G401 (cell line): ENCODE results near the gene SLC45A1. TPM values are rescaled to one million over a fixed set of nuclear protein-coding genes. Genes with fewer than 3 reads are reported as not detected.
"Not testable (repeated sequence)": the region's sequence is repeated elsewhere in the genome, so short reads cannot be mapped to it uniquely, and the experiment has no call there.

Experiments
- DNase-seq: peaks from one replicate; pipeline ENCODE4 v3.0.0-alpha.2; 2015; ENCODE audit warnings: low spot score
- in situ Hi-C: cut with HindIII; loops from 2 replicates; pipeline ENCODE4 v1.10.0; 2016; ENCODE audit warnings: low sequenced_read_pairs, mixed read lengths
- total RNA-seq: library from RNA; depleted of rRNA; stranded (reverse); fragments of >200 nt; shearing (Covaris generic); gene quantifications from 2 replicates; pipeline ENCODE4 v1.2.3, GENCODE V29; 2014; rRNA removed

SLC45A1 gene
- total RNA-seq: 3.6 and 9.5 TPM in 2 replicates

DNA sequence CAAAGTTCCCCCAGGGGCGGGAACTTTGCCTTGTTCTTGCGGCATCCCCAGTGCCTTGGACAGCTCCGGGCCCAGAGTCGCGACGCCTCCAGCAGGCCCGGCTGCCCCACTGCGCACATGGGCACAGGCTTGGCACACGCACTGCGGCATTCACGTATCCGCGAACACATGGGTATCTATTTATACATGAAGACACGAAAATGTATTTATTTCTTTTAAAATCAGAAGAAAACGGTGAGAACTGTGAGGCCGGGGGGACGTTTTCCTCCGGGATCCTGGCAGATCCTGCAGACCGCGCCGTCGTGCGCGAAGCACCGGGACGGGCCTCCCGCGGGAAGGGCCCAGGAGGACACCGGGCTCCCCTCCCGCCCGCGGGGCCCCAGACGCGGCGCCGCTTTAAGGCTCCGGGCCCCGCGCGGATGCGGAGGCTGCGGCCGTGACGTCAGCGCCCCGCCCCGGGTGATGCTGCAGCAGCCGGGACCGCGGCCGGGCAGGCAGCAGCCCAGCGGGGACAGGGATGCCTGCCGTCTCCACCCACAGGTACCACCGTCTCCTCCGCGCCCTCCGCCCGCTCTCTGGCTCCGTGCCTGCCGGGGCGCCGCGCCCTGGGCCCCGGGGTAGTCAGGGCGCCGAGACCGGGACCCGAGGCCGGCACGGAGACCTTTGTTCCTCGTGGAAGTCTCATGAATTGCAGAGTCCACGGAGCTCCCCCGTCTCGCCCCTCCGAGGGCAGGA, at the start of gene SLC45A1:
Gene SLC45A1, plus strand, starts transcription at position 468 of the 735 bp plus-strand sequence. CDS start 6,216 bp downstream, outside the sequence.
- in situ Hi-C loops: no loop called here

DNA sequence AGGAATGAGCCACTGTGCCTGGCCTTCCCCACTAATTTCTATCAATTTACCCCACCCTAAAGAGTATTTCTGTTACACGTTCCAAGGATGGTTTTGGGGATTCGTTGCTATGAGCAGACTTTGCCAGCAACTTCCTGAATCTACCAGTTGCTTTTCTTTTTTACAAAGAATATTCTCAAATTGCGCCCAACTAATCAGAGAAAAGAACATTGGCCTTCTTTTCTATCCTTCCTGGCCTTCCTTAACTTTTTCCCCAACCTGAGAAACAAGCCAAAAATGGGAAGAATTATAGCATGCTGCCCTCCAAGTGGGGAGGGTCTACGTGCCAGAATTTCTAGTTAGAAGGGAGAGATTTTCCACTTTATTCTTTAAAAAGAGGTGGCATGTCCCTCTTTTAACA, 44.9 kb upstream of the SLC45A1 start:
- in situ Hi-C loops: no loop called here
- no peak for DNase-seq

More for the DNA sequence above, at the start of gene SLC45A1:
- peak; percentile 88 for DNase-seq

DNA sequence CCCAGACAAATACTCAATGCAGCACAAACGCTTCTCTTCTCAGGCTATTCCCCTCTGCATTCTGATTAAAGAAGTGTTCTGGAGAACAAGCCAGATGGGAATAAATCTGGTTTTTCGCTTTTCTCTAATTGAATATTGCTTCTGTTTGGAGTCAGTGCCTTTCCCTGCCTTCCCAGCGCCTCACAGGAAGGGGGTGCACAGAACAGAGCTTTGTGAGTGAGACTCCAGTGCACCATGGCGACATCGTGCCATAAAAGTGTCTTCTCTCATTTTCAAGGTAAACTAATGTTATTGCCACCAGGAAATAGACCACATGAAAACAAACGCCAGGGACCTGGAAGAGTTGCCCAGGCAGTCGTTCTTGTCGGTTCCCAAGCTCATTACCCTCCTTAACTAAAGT, 43.6 kb upstream of the SLC45A1 start:
- DNase-seq: no peak
- in situ Hi-C loops: no loop called here

DNA sequence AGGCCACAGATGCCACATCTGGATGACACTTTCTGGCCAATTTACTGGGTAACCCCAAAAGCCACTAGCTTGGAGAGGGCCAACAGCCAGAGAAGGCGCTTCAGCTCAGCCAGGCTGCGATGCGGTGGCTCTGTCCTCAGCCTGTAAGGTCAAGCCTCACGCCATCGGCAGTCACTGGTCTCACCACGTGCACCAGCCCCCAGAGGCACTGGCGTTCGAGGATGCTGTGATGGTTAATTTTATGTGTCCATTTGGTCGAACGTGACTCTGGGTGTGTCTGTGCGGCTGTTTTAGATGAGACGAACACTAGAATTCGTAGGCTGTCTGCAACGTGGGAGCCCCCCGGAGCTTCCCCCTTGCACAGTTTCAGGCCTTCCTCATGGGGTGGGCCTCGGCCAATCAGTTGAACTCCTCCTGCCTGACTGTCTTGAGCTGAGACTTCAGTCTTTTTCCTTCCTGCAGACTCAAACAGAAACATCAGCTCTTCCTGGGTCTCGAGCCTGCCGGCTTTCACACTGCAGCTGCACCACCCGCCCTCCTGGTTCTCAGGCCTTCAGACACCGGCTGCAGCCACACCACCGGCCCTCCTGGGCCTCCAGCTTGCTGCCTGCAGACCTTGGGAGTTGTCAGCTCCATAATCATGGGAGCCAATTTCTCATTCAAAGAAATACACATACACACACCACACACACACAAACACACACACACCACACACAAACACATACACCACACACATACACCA, 41.6 kb upstream of the SLC45A1 start:
- no peak for DNase-seq
- in situ Hi-C loops: no loop called here

DNA sequence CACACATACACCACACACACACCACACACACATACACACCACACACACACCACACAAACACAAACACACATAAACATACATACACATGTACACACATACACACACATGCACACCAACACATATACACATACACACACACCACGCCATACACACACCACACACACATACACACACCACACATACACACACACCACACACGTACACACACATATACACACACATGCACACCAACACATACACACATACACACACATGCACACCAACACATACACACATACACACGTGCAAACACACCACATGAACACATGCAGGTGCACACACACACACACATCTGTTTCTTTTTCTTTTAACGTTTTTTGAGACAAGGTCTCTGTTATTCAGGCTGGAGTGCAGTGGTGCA, 41.0 kb upstream of the SLC45A1 start:
- DNase-seq: no peak
- in situ Hi-C loops: no loop called here

DNA sequence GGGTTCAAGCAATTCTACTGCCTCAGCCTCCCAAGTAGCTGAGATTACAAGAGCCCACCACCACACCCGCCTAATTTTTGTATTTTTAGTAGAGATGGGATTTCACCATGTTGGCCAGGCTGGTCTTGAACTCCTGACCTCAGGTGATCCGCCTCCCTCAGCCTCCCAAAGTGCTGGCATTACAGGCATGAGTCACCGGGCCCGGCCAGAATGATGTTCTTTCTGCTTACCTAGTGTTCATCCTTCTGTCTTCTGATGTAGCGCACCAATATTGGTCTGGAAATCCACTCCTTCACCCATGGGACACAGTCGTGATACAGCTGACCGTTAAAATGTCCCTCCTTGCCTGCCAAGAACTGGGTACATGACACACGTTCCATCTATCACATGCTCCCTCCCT, 39.2 kb upstream of the SLC45A1 start:
- in situ Hi-C loops, DNase-seq: not testable (repeated sequence)

DNA sequence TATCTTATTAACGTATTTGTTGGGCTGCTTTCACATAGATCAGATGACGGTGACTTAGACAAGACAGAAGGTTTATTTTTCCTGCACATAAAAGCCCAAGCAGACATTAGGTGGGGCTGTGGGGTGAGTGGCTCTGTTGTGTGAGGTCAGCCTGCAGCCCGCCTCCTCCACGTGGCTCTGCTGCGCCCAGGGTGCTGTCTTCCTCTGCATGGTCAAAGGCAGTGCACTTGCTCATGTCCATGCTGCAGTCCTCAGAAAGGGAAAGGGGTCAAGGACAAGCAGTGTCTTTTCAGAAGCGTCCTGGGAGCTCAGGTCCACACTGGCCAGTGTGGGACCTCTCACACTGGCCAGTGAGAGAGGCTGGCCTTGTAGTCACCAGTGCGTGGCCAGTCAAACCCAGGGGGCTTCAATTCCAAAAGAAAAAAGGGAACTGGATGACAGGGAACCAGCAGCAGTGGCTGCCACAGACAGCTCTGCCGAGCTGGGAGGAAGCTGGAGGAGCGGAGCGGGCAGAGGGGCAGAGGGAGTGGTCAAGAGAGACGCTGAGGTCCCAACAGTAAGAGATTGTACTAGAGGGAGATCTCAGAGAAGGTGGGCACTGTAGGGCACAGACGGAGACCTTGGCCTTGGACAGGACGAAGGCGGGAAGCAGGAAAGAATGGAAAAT, 35.9 kb upstream of the SLC45A1 start:
- in situ Hi-C loops: no loop called here
- no peak for DNase-seq

DNA sequence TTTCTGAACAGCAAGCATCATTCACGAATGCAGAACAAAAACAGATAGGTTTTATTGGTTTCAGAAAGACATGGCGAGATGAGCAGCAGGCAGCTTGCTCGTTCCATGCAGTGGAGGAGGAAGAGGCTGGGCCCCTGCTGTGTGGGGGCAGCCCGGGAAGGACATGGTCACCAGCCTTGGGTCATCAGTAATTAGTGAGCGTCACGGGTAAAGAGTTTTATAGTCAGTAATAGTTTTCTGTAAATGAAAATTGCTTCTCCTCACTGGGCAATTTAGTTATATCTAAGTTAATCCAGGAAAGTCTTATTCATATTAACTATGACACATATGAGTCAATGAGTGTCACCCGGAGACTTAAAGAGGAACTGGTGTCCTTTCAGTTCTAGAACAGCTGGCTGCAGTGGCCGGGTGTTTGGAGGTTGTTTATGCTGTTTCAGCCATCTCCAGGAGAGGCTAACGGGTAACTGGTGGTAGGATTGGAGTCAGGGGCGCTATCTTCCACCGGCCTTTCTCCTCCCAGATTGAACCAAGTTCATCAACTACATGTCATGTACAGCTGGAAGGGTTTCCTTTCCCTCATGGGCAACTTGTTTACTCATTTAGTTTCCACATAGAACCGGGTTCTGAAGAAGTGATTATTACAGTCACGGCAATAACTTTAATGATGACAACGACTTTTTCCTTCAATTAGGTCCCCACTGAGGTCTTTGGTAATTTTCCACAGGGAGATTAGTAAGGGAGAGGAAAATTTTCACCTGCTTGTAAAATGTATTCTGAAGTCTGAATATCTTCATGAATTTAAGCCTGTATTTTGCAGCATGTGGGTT, 34.6 kb upstream of the SLC45A1 start:
- in situ Hi-C loops: no loop called here
- DNase-seq: no peak

DNA sequence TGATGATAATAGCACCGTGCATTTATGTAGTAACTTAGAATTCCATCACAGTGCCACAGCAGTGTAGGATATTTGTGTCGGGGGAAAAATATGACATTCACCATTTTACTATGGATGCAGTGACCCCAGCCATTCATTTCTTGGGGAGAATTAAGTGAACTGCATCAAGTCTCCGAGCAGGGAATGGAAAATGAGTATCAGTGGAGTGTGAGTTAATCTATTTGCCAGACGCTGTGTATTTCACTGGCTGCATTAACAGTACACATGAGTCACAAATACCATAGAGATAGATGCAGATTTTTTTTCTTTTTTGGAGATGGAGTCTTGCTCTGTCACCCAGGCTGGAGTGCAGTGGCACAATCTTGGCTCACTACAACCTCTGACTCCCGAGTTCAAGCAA, 33.8 kb upstream of the SLC45A1 start:
- in situ Hi-C loops: no loop called here
- no peak for DNase-seq

DNA sequence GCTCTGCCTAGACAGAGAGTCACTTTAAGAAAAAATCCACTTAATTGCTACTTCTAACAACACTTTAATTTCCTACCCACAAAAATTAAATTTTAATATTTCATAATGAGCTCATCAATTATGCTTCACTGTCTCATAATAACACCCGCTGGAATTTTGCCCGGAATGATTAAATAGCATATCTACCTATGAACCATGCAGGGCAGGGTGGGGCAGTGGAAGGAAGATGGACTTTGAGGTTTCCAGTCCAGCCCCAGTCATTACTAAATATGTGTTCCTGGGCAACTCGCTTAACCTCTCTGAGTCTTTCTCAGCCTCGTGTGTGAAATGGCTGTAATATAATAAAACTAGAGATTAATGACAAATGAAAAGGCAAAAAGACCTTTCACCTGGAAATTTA, 32.8 kb upstream of the SLC45A1 start:
- DNase-seq: no peak
- in situ Hi-C loops: no loop called here

DNA sequence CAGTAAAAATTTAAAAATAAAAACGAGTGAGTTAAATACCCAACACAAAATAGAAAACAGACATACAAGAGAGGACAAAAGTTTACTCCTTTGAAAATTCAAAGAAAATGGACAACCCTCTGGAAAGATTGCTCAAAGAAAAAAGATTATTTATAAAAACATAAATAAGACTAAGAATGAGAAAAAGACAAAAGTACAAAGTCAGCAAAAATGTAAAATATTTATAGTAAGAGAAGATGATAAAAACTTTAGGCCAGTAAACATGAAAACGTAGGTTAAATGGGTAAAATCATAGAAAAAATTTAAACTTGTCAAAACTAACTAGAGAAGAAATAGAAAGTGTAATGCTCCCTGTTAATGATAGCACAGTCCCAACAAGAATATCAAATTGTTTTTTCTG, 31.9 kb upstream of the SLC45A1 start:
- DNase-seq: no peak
- in situ Hi-C loops: no loop called here

DNA sequence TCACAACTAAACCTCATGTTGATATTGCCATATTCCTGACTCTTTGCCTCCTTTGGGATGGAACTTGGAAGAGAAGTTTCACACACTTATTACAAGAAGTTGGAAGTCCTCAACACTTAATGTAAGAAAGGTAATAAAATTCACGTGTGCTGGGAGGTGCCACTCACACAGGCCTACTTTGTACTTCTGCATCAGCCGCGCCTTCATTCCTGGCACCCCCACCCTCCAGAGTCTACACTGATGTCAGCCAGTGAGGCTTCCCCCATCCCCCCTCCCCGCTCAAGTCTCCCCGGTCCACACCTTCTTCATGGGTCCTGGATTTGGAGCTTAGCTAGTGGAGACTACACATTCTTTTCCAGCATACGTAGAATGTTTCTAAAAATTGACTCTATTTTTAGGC, 24.8 kb upstream of the SLC45A1 start:
- in situ Hi-C loops: loop anchor here (10.0 kb wide), 1 partner anchor 278 kb away; no protein-coding TSS in a partner anchor
- DNase-seq: no peak

DNA sequence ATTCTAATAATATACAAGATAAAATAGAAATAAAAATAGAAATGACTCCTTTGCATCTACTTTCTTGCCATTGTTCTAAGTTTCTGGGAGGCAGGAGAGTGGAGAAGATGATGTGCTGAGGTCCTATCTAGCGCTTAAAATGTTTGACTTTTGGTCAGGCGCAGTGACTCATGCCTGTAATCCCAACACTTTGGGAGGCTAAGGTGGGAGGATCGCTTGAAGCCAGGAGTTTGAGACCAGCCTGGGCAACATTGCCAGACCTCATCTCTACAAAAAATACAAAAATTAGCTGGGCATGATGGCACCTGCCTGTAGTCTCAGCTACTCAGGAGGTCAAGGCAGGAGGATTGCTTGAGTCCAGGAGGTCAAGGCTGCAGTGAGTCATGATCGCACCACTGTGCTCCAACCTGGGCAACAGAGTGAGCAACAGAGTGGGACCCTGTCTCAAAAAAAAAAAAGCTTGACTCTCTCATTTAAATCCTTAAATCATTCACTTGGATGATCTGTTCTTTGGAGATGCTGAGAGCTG, 24.2 kb upstream of the SLC45A1 start:
- in situ Hi-C loops: loop anchor here (10.0 kb wide), 1 partner anchor 279 kb away; no protein-coding TSS in a partner anchor
- no peak for DNase-seq

DNA sequence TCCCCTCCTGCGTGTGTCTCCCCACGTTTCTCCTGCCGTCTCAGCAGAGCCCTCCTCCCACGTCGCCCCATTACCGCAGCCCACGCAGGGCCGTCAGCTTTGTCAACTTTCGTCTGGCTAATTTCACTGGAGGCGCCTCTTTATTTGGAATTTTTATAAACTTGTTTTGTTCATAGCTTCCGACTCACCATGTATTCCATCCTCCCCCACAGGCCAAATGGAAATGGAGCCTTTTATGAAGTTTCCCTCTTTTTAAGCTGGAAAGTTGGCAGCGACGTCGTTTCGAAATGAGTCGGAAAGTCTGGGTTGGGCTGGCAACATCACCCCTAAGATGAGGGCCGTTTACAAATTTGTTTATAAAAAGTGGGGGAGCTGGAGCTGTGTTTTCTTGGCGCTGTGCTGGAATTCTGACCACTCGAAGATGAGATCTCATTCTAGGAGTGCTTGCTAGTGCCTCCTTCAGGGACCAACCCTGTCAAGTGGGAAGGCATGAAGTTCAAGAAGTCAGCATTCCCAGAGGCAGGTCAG, 23.7 kb upstream of the SLC45A1 start:
- in situ Hi-C loops: loop anchor here (10.0 kb wide), 1 partner anchor 279 kb away; no protein-coding TSS in a partner anchor
- no peak for DNase-seq

DNA sequence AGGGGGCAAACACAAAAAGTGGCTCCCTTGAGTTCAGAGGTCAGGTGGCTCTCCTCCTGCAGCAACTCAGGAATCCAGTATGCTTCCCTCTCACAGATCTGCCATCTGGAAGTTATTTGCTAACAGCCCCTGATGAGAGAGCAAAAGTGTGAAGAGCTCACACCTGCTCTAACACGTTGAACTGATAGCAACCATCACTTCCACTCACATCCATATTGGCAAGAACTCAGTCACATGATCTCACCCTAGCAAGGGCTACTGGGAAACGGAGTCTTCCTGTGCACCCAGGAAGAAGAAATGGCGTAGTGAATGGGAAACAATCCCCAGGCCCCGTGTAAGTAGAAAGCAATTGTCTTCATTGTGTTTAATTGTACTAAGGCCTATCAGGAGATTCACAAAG, 20.7 kb upstream of the SLC45A1 start:
- in situ Hi-C loops: loop anchor here (10.0 kb wide), 1 partner anchor 282 kb away; no protein-coding TSS in a partner anchor
- no peak for DNase-seq

DNA sequence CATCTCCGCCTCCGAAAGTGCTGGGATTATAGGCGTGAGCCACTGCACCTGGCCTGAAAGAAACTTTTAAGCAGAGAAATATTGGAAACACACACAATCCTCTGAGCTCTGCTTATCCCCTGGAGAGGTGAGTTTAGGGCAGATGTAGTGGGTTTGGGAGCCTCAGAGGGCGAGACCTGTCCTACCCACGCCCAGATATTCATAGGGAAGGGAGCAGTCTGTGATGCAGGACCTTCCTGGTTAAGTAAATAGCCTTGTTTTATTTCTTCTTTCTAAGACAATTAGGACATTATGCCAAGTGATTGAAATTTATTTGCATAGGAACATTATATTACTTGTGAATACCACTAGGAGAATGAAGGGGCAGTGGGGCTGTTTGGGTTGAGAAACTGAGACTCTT, 18.0 kb upstream of the SLC45A1 start:
- in situ Hi-C loops: loop anchor here (10.0 kb wide), 1 partner anchor 285 kb away; no protein-coding TSS in a partner anchor
- no peak for DNase-seq

DNA sequence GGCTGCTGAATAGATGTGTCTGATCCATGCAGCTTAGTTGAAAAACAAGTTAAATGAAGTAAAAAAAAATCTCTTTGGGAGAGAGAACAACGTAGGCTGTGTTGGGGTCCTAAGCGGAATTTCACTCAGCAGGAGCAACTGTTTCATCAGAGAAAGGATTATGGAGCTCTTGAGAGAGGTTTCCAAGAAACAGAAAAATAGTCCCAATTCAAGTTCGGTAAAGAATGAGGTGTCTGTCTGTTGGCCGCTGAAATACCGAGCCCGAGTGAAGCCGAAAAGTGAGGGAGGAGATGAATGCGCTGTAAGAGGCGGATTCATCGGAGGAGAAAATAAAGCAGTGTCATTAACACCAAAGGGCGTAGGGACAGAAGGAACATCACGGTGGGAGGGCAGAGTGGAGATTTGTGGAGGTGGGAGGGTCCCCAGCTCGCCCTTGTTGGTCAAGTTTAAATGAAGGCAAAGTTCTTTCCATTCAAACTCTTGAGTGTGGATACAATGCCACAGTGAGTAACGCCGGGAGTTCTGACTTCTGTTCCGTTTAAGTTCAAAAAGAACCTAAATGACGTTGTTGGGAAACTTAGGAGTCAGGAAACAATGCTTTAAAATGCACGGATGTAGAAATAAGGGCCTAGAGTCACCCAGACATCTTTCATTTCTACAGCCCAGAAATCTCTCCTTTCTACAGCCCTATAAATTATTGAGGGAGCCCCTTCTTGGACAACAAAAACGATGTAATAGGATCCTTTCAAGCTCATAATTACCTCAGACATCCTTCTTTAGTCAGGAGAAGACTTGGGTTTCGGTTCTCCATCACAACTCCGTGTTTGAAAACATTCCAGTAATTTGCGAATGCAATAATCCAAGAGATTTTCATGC, 15.6 kb upstream of the SLC45A1 start:
- peak; percentile 39 for DNase-seq
- in situ Hi-C loops: no loop called here

DNA sequence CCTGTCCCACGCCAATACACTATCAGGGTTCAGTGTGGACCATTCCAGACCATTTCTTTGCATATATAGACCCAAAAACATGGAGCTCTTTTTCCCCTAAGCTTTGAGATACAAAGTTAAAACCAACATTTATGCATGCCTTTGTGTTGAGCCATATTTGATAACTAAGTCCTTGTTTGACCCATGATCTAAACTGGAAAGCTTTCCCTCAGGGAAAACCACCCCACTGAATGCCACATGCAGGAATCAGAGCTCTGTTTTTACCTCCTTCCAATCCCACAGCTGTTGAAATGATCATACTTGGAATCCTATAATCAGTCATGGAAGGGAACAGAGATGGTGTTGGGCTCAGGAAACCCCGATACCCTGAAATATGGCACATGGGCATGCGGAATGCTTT, 14.8 kb upstream of the SLC45A1 start:
- no peak for DNase-seq
- in situ Hi-C loops: no loop called here
